Adrenal gland (tissue), 5 donors: ENCODE measurements around the gene MYL12A.

ENCODE experiments used
- CTCF ChIP-seq, 6 experiments: fragments of 450-650 bp in 4 of 6; fragments of 200-600 bp in 2 of 6; sonication (generic) in 1 of 6; IDR thresholded peaks; 1 replicate in 5 of 6; 2 replicates in 1 of 6; pipeline versions ENCODE4 v1.5.1 to v1.8.0; 2016 to 2021; ENCODE audit warnings: antibody characterized with exemption in 6 of 6, mild to moderate bottlenecking in 2 of 6, moderate library complexity in 1 of 6
- POLR2A ChIP-seq, 2 donors: fragments of 450-650 bp; IDR thresholded peaks; one replicate each; pipeline ENCODE4 v1.6.1; 2017; ENCODE audit warnings: antibody characterized with exemption in 2 of 2, mild to moderate bottlenecking in 2 of 2, moderate library complexity in 1 of 2
- donor health status: DM: no; HTN: no; CAD: no.

GRCh38 chr18:3294435-3295080 lies 47.0 kb downstream of the MYL12A start:
- TF ChIP-seq CTCF (IDR thresholded peaks at IDR 0.05) (no peak), POLR2A (IDR thresholded peaks at IDR 0.05) (no peak)
